22Rv1 (cell line): ENCODE measurements around the gene CHEK2.

Experiments used
- ZFX ChIP-seq: fragments of 450-650 bp; IDR thresholded peaks from 2 replicates; pipeline ENCODE4 v1.6.1; 2017; ENCODE audit warnings: antibody characterized with exemption, borderline replicate concordance
- TF ChIP-seq, protein P1 (sequence below): fragments of 450-650 bp; IDR thresholded peaks from 2 replicates; pipeline ENCODE4 v1.5.1; 2017; ENCODE audit warnings: mild to moderate bottlenecking

DNA sequence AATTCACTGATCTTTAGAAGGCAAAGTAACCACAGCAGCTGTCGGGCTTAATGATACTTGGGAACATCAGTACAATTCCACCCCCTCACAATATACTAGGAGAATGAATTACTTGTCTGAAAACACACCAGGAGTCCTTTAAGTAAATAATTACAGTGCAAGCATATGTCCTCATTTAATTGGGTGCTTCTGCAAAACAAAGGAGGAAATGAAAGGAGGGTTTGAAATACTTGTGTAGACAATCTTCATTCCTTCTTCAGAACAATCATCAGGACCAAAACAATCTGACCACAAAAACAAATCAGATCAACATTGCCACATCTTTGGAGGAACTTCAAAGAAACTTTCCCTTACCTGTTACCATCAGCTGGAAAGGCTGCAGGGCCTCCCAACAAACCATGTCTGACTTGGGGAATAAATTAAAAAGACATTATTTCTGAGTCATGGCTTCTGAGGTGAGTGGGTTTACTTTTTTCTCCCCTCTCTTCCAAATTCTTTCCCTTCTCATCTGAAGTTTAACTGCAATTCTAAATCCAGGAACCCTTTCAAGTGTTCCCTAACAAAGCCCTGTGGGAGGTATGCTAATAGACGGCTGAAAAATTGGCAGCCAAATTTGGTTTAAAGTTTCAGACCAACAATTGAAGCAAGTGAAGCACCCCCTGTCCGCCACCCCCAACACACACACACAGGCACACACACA is 18.4 kb upstream of the CHEK2 start:
- TF ChIP-seq, protein P1, sequence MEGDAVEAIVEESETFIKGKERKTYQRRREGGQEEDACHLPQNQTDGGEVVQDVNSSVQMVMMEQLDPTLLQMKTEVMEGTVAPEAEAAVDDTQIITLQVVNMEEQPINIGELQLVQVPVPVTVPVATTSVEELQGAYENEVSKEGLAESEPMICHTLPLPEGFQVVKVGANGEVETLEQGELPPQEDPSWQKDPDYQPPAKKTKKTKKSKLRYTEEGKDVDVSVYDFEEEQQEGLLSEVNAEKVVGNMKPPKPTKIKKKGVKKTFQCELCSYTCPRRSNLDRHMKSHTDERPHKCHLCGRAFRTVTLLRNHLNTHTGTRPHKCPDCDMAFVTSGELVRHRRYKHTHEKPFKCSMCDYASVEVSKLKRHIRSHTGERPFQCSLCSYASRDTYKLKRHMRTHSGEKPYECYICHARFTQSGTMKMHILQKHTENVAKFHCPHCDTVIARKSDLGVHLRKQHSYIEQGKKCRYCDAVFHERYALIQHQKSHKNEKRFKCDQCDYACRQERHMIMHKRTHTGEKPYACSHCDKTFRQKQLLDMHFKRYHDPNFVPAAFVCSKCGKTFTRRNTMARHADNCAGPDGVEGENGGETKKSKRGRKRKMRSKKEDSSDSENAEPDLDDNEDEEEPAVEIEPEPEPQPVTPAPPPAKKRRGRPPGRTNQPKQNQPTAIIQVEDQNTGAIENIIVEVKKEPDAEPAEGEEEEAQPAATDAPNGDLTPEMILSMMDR = no peak
- TF ChIP-seq ZFX = no peak
